ENCODE results near the gene ADAMTS13. TPM values are rescaled to one million over a fixed set of nuclear protein-coding genes. Genes with fewer than 3 reads are reported as not detected.

ADAMTS13 gene
- total RNA-seq, 6 experiments from 2014 or later, result 8.1 to 27.7 (median 11.3) TPM

GRCh38 chr9:133429214-133429613 is 7.0 kb downstream of the ADAMTS13 start:
- no peak for ATAC-seq
- H3K4me3 ChIP-seq, result no peak overlapping the region

DNA sequence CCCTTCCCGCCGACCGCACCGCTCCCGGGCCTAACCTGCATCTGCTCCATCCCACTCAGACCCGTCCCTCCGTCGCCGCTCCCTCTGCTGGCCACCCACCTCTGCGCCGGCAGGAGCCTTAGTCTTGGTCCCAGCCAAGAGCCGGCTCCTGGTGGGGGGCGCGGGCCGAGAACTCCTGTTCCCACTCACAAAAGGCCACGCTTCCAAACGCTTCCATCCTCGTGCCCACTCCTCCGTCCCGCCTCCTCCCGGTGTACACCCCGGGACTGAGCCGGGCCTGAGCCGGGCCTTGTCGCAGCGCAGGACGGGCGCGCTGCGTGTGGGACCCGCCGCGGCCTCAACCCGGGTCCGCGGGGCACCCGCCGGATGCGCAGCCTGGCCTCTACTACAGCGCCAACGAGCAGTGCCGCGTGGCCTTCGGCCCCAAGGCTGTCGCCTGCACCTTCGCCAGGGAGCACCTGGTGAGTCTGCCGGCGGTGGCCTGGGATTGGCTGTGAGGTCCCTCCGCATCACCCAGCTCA is 7.5 kb downstream of the ADAMTS13 start:
- DNase-seq (no peak), ATAC-seq (peak; percentile 9 to 34 (median 24))
- intact Hi-C loops (cut with DNase I), result no loop called here
- Histone ChIP-seq H3K4me3 (no peak overlapping the region), H3K9me3 (no peaks in the 10 kb centered on the region), H3K27ac (no peak overlapping the region), H3K4me1 (peaks cover 0 to 7% (median 0%) of the 10 kb centered on the region in 4 donors), H3K27me3 (no peaks in the 10 kb centered on the region), H3K36me3 (no peaks in the 10 kb centered on the region)
- TF ChIP-seq CTCF (IDR thresholded peaks at IDR 0.05), result no peak
- TF ChIP-seq POLR2A (IDR thresholded peaks at IDR 0.05), result no peak
- WGBS (ENCODE audit: insufficient coverage, low coverage, low lambda C conversion rate, missing lambda C conversion rate), result 36% methylated on average over 20 of the region's 49 CpGs

More at GRCh38 chr9:133429214-133429613, 7.0 kb downstream of the ADAMTS13 start:
- peaks cover 0 to 7% (median 0%) of the 10 kb centered on the region in 4 donors for H3K4me1 ChIP-seq
- no peak for DNase-seq
- H3K9me3 ChIP-seq, result no peaks in the 10 kb centered on the region
- no peaks in the 10 kb centered on the region for H3K27me3 ChIP-seq
- intact Hi-C loops (cut with DNase I), result no loop called here
- no peak overlapping the region for H3K27ac ChIP-seq
- TF ChIP-seq CTCF (IDR thresholded peaks at IDR 0.05), result no peak
- no peak for TF ChIP-seq POLR2A (IDR thresholded peaks at IDR 0.05)
- WGBS (ENCODE audit: insufficient coverage, low coverage, low lambda C conversion rate, missing lambda C conversion rate), result 28% methylated on average over 18 of the region's 18 CpGs
- H3K36me3 ChIP-seq, result no peaks in the 10 kb centered on the region

DNA sequence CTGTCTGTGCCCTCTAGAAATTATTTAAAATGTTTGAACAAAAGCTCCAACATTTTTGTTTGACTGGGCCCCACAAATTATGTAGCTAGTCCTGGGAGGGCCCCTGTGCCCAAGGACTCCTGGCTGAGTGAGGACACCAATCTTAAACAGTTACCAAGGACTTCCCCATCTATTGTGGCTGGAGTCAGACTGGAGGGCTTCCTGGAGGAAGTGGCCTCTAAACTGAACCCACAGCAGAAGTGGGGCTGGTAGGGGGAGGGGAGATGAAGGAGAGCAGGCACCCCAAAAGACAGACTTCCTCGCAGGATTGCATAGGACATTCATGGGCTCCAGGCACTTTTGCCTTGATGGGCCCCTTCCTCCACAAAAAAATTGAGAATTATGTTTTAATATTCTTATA is 8.1 kb downstream of the ADAMTS13 start:
- no peak overlapping the region for H3K27ac ChIP-seq
- intact Hi-C loops (cut with DNase I), result no loop called here
- no peak for TF ChIP-seq POLR2A (IDR thresholded peaks at IDR 0.05)
- WGBS (ENCODE audit: insufficient coverage, low coverage, low lambda C conversion rate, missing lambda C conversion rate), result 70% methylated on average over 1 of the region's 1 CpG
- no peaks in the 10 kb centered on the region for H3K36me3 ChIP-seq
- H3K4me3 ChIP-seq, result no peak overlapping the region
- no peak for ATAC-seq
- H3K9me3 ChIP-seq, result no peaks in the 10 kb centered on the region
- no peaks in the 10 kb centered on the region for H3K27me3 ChIP-seq
- DNase-seq, result no peak
- peaks cover 0 to 7% (median 0%) of the 10 kb centered on the region in 4 donors for H3K4me1 ChIP-seq

DNA sequence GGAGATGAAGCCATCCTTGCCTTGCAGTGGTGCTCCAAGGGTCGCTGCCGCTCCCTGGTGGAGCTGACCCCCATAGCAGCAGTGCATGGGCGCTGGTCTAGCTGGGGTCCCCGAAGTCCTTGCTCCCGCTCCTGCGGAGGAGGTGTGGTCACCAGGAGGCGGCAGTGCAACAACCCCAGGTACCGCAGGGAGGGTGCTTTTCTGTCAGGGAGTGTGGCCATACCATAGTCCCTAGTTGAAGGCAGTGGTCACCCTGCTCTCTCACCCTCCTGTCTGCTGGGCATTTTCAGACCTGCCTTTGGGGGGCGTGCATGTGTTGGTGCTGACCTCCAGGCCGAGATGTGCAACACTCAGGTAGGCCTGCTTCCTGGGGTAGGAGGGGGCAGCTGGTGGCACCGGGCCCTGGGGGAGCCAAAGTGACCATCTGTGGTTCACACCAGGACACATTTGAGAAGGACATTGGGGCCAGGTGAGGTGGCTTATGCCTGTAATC is 11.2 kb downstream of the ADAMTS13 start:
- no peaks in the 10 kb centered on the region for H3K27me3 ChIP-seq
- WGBS (ENCODE audit: insufficient coverage, low coverage, low lambda C conversion rate, missing lambda C conversion rate), result 92% methylated on average over 2 of the region's 11 CpGs
- H3K27ac ChIP-seq, result no peak overlapping the region
- H3K4me3 ChIP-seq, result no peak overlapping the region
- DNase-seq, result no peak
- H3K9me3 ChIP-seq, result no peaks in the 10 kb centered on the region
- TF ChIP-seq CTCF (IDR thresholded peaks at IDR 0.05) (no peak), POLR2A (IDR thresholded peaks at IDR 0.05) (no peak)
- H3K4me1 ChIP-seq, result peaks cover 0 to 2% (median 0%) of the 10 kb centered on the region in 4 donors
- no peak for ATAC-seq
- no peaks in the 10 kb centered on the region for H3K36me3 ChIP-seq
- intact Hi-C loops (cut with DNase I), result no loop called here

- intact Hi-C loops (cut with DNase I), result no loop called here
- Histone ChIP-seq H3K27ac (no peak overlapping the region), H3K4me1 (no peaks in the 10 kb centered on the region), H3K4me3 (no peak overlapping the region), H3K36me3 (no peaks in the 10 kb centered on the region), H3K27me3 (no peaks in the 10 kb centered on the region), H3K9me3 (no peaks in the 10 kb centered on the region)
- WGBS (ENCODE audit: insufficient coverage, low coverage, low lambda C conversion rate, missing lambda C conversion rate), result no CpG with 5 or more reads among the region's 16 CpGs
- DNase-seq (no peak), ATAC-seq (no peak)
- no peak for TF ChIP-seq CTCF (IDR thresholded peaks at IDR 0.05)
- TF ChIP-seq POLR2A (IDR thresholded peaks at IDR 0.05), result no peak
Measured at GRCh38 chr9:133436681-133437080, 14.5 kb downstream of the ADAMTS13 start.
